Measurements from ENCODE around the gene GCAT. TPM values are rescaled to one million over a fixed set of nuclear protein-coding genes. Genes with fewer than 3 reads are reported as not detected.

The GCAT gene
- polyA plus RNA-seq, 1 experiment: 8.9 TPM

GRCh38 chr22:37768273-37768672 lies 39.5 kb upstream of the GCAT start:
- DNase-seq (ENCODE audit: low read depth, low spot score): no peak
- H3K4me3 ChIP-seq (ENCODE audit: low read depth, low read length): no peak overlapping the region
- no peaks in the 10 kb centered on the region for H3K27me3 ChIP-seq (ENCODE audit: control insufficient read depth, insufficient read depth, low read length)
- H3K27ac ChIP-seq (ENCODE audit: low read depth, low read length): no peak overlapping the region
- no peaks in the 10 kb centered on the region; the same call in 1 of the 2 replicates for H3K9me3 ChIP-seq (ENCODE audit: control insufficient read depth, insufficient read depth, low read length)
- POLR2A ChIA-PET: interaction anchor here (0.7 to 1.9 kb wide), 2 partner anchors 8 to 17 kb away, joined by 3 to 7 read pairs; no protein-coding TSS in a partner anchor
- CTCF ChIA-PET: interaction anchor here (1.1 to 1.2 kb wide), 3 partner anchors 11 to 125 kb away, joined by 3 to 4 read pairs (median 4); no protein-coding TSS in a partner anchor
- peak; percentile 40 for TF ChIP-seq CTCF (IDR thresholded peaks at IDR 0.05; ENCODE audit: low read depth, low read length)

- no peak for TF ChIP-seq CTCF (IDR thresholded peaks at IDR 0.05; ENCODE audit: low read depth, low read length)
- Histone ChIP-seq H3K27me3 (ENCODE audit: control insufficient read depth, insufficient read depth, low read length) (no peaks in the 10 kb centered on the region), H3K27ac (ENCODE audit: low read depth, low read length) (no peak overlapping the region), H3K9me3 (ENCODE audit: control insufficient read depth, insufficient read depth, low read length) (no peaks in the 10 kb centered on the region; the same call in 1 of the 2 replicates), H3K4me3 (ENCODE audit: low read depth, low read length) (no peak overlapping the region)
- DNase-seq (ENCODE audit: low read depth, low spot score): no peak
- CTCF ChIA-PET: interaction anchor here (1.1 kb wide), 1 partner anchor 73 kb away, joined by 4 read pairs; no protein-coding TSS in a partner anchor
- POLR2A ChIA-PET: no interaction called here
Observed at GRCh38 chr22:37769056-37769455, 38.7 kb upstream of the GCAT start.

- Histone ChIP-seq H3K27ac (ENCODE audit: low read depth, low read length) (no peak overlapping the region), H3K27me3 (ENCODE audit: control insufficient read depth, insufficient read depth, low read length) (no peaks in the 10 kb centered on the region), H3K9me3 (ENCODE audit: control insufficient read depth, insufficient read depth, low read length) (no peaks in the 10 kb centered on the region; the same call in 1 of the 2 replicates), H3K4me3 (ENCODE audit: low read depth, low read length) (no peak overlapping the region)
- TF ChIP-seq CTCF (IDR thresholded peaks at IDR 0.05; ENCODE audit: low read depth, low read length): no peak
- ChIA-PET CTCF (no interaction called here), POLR2A (no interaction called here)
- DNase-seq (ENCODE audit: low read depth, low spot score): no peak
Observed at GRCh38 chr22:37771081-37771480, 36.7 kb upstream of the GCAT start.

GRCh38 chr22:37771702-37772427 lies 35.9 kb upstream of the GCAT start:
- H3K9me3 ChIP-seq (ENCODE audit: control insufficient read depth, insufficient read depth, low read length): no peaks in the 10 kb centered on the region; the same call in 1 of the 2 replicates
- no peaks in the 10 kb centered on the region for H3K27me3 ChIP-seq (ENCODE audit: control insufficient read depth, insufficient read depth, low read length)
- H3K4me3 ChIP-seq (ENCODE audit: low read depth, low read length): no peak overlapping the region
- ChIA-PET POLR2A (no interaction called here), CTCF (no interaction called here)
- H3K27ac ChIP-seq (ENCODE audit: low read depth, low read length): no peak overlapping the region
- no peak for DNase-seq (ENCODE audit: low read depth, low spot score)
- no peak for TF ChIP-seq CTCF (IDR thresholded peaks at IDR 0.05; ENCODE audit: low read depth, low read length)

- Histone ChIP-seq H3K27me3 (ENCODE audit: control insufficient read depth, insufficient read depth, low read length) (no peaks in the 10 kb centered on the region), H3K4me3 (ENCODE audit: low read depth, low read length) (no peak overlapping the region), H3K27ac (ENCODE audit: low read depth, low read length) (peak overlapping the region; percentile 97), H3K9me3 (ENCODE audit: control insufficient read depth, insufficient read depth, low read length) (no peaks in the 10 kb centered on the region)
- ChIA-PET POLR2A (no interaction called here), CTCF (no interaction called here)
- TF ChIP-seq CTCF (IDR thresholded peaks at IDR 0.05; ENCODE audit: low read depth, low read length): no peak
- no peak for DNase-seq (ENCODE audit: low read depth, low spot score)
Observed at GRCh38 chr22:37774728-37775127, 33.0 kb upstream of the GCAT start.

All from AG04450 (cell line).